Liver (tissue), 9 donors: ENCODE data around the gene FNDC1. TPM values are rescaled to one million over a fixed set of nuclear protein-coding genes. Genes with fewer than 3 reads are reported as not detected.
A peak's percentile ranks its signal among the peaks of the same experiment; 100 is the strongest.

Experiments
- DNase-seq: peaks from one replicate; pipeline ENCODE4 v3.0.0-alpha.2; 2017; ENCODE audit warnings: low spot score
- H3K27ac ChIP-seq, 2 donors: one replicate each; pipeline ENCODE4 v1.7.0; 2013; ENCODE audit warnings: inconsistent platforms in 2 of 2, low read length in 2 of 2, control low read depth in 1 of 2, low read depth in 1 of 2, mild to moderate bottlenecking in 1 of 2
- H3K27me3 ChIP-seq, 4 donors: one replicate each; pipeline versions ENCODE4 v1.6.1 to v1.7.0; 2013; ENCODE audit warnings: low read length in 3 of 4, inconsistent platforms in 1 of 4, mild to moderate bottlenecking in 1 of 4, moderate library complexity in 1 of 4; ENCODE audit not compliant: control insufficient read depth in 4 of 4, insufficient read depth in 4 of 4
- H3K36me3 ChIP-seq, 4 donors: one replicate each; pipeline versions ENCODE4 v1.6.1 to v1.7.0; 2013; ENCODE audit warnings: low read length in 3 of 4, mild to moderate bottlenecking in 3 of 4, low read depth in 1 of 4, moderate library complexity in 1 of 4; ENCODE audit not compliant: control insufficient read depth in 4 of 4, insufficient read depth in 3 of 4
- H3K4me1 ChIP-seq, 4 donors: one replicate each; pipeline versions ENCODE4 v1.6.1 to v1.7.0; 2013; ENCODE audit warnings: low read length in 3 of 4, mild to moderate bottlenecking in 3 of 4, moderate library complexity in 1 of 4; ENCODE audit not compliant: control insufficient read depth in 4 of 4, insufficient read depth in 4 of 4
- H3K4me3 ChIP-seq, 3 donors: one replicate each; pipeline versions ENCODE4 v1.6.1 to v1.7.0; 2013; ENCODE audit warnings: low read length in 3 of 3, control low read depth in 1 of 3, low read depth in 1 of 3, mild to moderate bottlenecking in 1 of 3
- H3K9ac ChIP-seq, 2 donors: one replicate each; pipeline ENCODE4 v1.7.0; 2013; ENCODE audit warnings: low read length in 2 of 2, mild to moderate bottlenecking in 2 of 2, moderate library complexity in 2 of 2, control low read depth in 1 of 2, low read depth in 1 of 2
- H3K9me3 ChIP-seq, 4 donors: one replicate each; pipeline versions ENCODE4 v1.6.1 to v1.7.0; 2013; ENCODE audit warnings: low read length in 3 of 4; ENCODE audit not compliant: control insufficient read depth in 4 of 4
- FOXA1 ChIP-seq: IDR thresholded peaks from 2 replicates; pipeline ENCODE4 v1.6.1; 2016; ENCODE audit warnings: antibody characterized with exemption
- FOXA2 ChIP-seq: IDR thresholded peaks from 2 replicates; pipeline ENCODE4 v1.6.1; 2016; ENCODE audit warnings: antibody characterized with exemption
- HNF4A ChIP-seq, 2 donors: conservative IDR thresholded peaks; 2 replicates each; pipeline ENCODE4 v1.6.1; 2016; ENCODE audit warnings: antibody characterized with exemption in 2 of 2, mild to moderate bottlenecking in 2 of 2
- NR2F2 ChIP-seq: IDR thresholded peaks from 2 replicates; pipeline ENCODE4 v1.6.1; 2016; ENCODE audit warnings: antibody characterized with exemption
- RAD21 ChIP-seq, 2 donors: IDR thresholded peaks; 2 replicates each; pipeline ENCODE4 v1.6.1; 2016; ENCODE audit warnings: antibody characterized with exemption in 2 of 2, mild to moderate bottlenecking in 2 of 2
- RXRA ChIP-seq, 2 donors: IDR thresholded peaks; 2 replicates each; pipeline ENCODE4 v1.6.1; 2017 to 2018; ENCODE audit warnings: antibody characterized with exemption in 2 of 2, mild to moderate bottlenecking in 1 of 2
- TAF1 ChIP-seq: conservative IDR thresholded peaks from 2 replicates; pipeline ENCODE4 v1.6.1; 2016; ENCODE audit warnings: antibody characterized with exemption, mild to moderate bottlenecking
- WGBS: extraction: QIAGEN DNeasy Blood & Tissue Kit; methylation state at CpG from one replicate; pipeline ENCODE4 v1.1.7; 2013; 5-methylcytosine and 5-hydroxymethylcytosine counted together
- polyA plus RNA-seq, 2 donors: library from polyadenylated mRNA; stranded (reverse) in 1 of 2; unstranded in 1 of 2; fragments of 200-250 nt in 1 of 2; fragments of >200 nt in 1 of 2; fragmentation: Nextera tagmentation in 1 of 2; extraction: Ambion mirVana in 1 of 2; gene quantifications; one replicate each; pipeline versions ENCODE4 v1.2.1 to v1.2.3, GENCODE V29; 2013 to 2015
- total RNA-seq, 2 donors: library from RNA; depleted of rRNA; stranded (reverse); fragments of >200 nt; gene quantifications; one replicate each; pipeline ENCODE4 v1.2.3, GENCODE V29; 2014
- TF ChIP-seq, protein P1 (sequence below): fragments of 150-350 bp; IDR thresholded peaks from 2 replicates; pipeline ENCODE4 v1.5.1; 2017; ENCODE audit warnings: improper control_type of control experiment, low read depth, low read length; ENCODE audit not compliant: missing input control
- TF ChIP-seq, protein P2 (sequence below): IDR thresholded peaks from 2 replicates; pipeline ENCODE4 v1.6.1; 2016; ENCODE audit warnings: antibody characterized with exemption
- TF ChIP-seq, protein P3 (sequence below): IDR thresholded peaks from 2 replicates; pipeline ENCODE4 v1.6.1; 2016; ENCODE audit warnings: antibody characterized with exemption, mild to moderate bottlenecking
- TF ChIP-seq, protein P4 (sequence below): IDR thresholded peaks from 2 replicates; pipeline ENCODE4 v1.6.1; 2016; ENCODE audit warnings: antibody characterized with exemption
- donor health status: healthy.
- donor health status: healthy.
- donor health status: healthy.
- donor health status: healthy.
- donor health status: healthy.

Gene FNDC1
- total RNA-seq: under 1 TPM; 0.17 to 0.47 TPM
- polyA plus RNA-seq: under 1 TPM in 1 of 2 donors, not detected in 1; 0.10 TPM

DNA sequence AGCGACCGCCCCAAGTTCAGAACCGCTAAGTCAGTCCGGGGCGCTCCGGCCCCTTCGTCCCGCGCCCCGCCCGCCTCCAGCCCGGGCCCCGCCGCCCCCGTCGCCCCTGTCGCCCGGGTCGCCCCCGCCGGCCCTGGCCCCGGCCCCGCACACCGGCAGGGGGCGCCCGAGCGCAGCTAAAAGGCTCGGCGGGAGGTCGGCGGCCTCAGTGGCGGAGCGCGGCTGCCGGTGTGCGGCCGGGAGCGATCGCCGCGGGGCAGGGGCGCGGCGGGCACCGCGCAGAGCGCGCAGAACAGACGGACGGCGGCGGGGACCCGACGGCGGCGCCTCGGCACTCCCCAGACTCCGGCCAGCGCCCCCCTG lies at the start of gene FNDC1:
TSS of gene FNDC1 (plus strand) at position 208 of the 363 bp plus-strand sequence. CDS start 197 bp downstream, outside the sequence.
- peak; percentile 43 for DNase-seq

DNA sequence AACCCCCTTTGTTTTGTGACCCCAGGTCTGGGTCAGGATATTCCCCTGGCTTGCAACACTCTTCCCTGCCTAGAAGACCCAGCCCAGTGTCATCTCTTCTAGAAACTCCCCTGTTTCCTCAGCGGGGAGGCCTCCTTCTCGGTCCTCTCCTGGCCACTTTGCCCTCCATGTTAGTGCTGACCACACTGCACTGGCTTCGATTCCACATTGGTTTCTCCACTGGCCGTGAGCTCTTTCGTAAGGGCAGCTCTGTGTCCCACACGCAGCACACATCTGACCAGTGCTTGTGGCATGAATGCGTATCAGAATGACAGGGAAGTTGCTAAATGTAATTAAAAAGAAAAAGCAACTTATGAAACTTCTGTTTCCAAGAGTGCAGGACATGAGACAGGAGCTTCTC lies 49.4 kb upstream of the FNDC1 start:
- no peaks in the 10 kb centered on the region for H3K36me3 ChIP-seq

More for the DNA sequence above, at the start of gene FNDC1:
- WGBS: 2% methylated on average over 57 of the region's 59 CpGs
- TF ChIP-seq, protein P1, sequence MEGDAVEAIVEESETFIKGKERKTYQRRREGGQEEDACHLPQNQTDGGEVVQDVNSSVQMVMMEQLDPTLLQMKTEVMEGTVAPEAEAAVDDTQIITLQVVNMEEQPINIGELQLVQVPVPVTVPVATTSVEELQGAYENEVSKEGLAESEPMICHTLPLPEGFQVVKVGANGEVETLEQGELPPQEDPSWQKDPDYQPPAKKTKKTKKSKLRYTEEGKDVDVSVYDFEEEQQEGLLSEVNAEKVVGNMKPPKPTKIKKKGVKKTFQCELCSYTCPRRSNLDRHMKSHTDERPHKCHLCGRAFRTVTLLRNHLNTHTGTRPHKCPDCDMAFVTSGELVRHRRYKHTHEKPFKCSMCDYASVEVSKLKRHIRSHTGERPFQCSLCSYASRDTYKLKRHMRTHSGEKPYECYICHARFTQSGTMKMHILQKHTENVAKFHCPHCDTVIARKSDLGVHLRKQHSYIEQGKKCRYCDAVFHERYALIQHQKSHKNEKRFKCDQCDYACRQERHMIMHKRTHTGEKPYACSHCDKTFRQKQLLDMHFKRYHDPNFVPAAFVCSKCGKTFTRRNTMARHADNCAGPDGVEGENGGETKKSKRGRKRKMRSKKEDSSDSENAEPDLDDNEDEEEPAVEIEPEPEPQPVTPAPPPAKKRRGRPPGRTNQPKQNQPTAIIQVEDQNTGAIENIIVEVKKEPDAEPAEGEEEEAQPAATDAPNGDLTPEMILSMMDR: peak; percentile 24
- TF ChIP-seq, protein P2, sequence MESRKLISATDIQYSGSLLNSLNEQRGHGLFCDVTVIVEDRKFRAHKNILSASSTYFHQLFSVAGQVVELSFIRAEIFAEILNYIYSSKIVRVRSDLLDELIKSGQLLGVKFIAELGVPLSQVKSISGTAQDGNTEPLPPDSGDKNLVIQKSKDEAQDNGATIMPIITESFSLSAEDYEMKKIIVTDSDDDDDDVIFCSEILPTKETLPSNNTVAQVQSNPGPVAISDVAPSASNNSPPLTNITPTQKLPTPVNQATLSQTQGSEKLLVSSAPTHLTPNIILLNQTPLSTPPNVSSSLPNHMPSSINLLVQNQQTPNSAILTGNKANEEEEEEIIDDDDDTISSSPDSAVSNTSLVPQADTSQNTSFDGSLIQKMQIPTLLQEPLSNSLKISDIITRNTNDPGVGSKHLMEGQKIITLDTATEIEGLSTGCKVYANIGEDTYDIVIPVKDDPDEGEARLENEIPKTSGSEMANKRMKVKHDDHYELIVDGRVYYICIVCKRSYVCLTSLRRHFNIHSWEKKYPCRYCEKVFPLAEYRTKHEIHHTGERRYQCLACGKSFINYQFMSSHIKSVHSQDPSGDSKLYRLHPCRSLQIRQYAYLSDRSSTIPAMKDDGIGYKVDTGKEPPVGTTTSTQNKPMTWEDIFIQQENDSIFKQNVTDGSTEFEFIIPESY: no peak
- peaks cover 5 to 21% (median 10%) of the 10 kb centered on the region in 4 donors for H3K4me1 ChIP-seq
- no peaks in the 10 kb centered on the region for H3K36me3 ChIP-seq
- H3K27me3 ChIP-seq: peaks cover 3 to 23% (median 14%) of the 10 kb centered on the region in 4 donors
- H3K27ac ChIP-seq: no peak within 1 kb of the TSS
- peak within 1 kb of the TSS in 1 of 3 donors; percentile 43 for H3K4me3 ChIP-seq
- no peak within 1 kb of the TSS for H3K9ac ChIP-seq
- no peaks in the 10 kb centered on the region for H3K9me3 ChIP-seq

More for the DNA sequence above, 49.4 kb upstream of the FNDC1 start:
- WGBS: 84% methylated on average over 7 of the region's 7 CpGs
- H3K4me1 ChIP-seq: no peaks in the 10 kb centered on the region
- H3K4me3 ChIP-seq: no peak overlapping the region
- TF ChIP-seq NR2F2: no peak
- TF ChIP-seq RXRA (IDR thresholded peaks at IDR 0.05): no peak
- TF ChIP-seq FOXA2: no peak
- TF ChIP-seq, protein P2: no peak
- no peak for TF ChIP-seq RAD21 (IDR thresholded peaks at IDR 0.05)
- TF ChIP-seq, protein P3, sequence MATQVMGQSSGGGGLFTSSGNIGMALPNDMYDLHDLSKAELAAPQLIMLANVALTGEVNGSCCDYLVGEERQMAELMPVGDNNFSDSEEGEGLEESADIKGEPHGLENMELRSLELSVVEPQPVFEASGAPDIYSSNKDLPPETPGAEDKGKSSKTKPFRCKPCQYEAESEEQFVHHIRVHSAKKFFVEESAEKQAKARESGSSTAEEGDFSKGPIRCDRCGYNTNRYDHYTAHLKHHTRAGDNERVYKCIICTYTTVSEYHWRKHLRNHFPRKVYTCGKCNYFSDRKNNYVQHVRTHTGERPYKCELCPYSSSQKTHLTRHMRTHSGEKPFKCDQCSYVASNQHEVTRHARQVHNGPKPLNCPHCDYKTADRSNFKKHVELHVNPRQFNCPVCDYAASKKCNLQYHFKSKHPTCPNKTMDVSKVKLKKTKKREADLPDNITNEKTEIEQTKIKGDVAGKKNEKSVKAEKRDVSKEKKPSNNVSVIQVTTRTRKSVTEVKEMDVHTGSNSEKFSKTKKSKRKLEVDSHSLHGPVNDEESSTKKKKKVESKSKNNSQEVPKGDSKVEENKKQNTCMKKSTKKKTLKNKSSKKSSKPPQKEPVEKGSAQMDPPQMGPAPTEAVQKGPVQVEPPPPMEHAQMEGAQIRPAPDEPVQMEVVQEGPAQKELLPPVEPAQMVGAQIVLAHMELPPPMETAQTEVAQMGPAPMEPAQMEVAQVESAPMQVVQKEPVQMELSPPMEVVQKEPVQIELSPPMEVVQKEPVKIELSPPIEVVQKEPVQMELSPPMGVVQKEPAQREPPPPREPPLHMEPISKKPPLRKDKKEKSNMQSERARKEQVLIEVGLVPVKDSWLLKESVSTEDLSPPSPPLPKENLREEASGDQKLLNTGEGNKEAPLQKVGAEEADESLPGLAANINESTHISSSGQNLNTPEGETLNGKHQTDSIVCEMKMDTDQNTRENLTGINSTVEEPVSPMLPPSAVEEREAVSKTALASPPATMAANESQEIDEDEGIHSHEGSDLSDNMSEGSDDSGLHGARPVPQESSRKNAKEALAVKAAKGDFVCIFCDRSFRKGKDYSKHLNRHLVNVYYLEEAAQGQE: no peak
- no peak for TF ChIP-seq TAF1
- no peak for TF ChIP-seq HNF4A (conservative IDR thresholded peaks at IDR 0.05)
- TF ChIP-seq FOXA1: no peak
- TF ChIP-seq, protein P4, sequence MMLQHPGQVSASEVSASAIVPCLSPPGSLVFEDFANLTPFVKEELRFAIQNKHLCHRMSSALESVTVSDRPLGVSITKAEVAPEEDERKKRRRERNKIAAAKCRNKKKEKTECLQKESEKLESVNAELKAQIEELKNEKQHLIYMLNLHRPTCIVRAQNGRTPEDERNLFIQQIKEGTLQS: no peak
- H3K9ac ChIP-seq: no peak overlapping the region
- H3K27me3 ChIP-seq: no peaks in the 10 kb centered on the region
- peak overlapping the region in 1 of 2 donors; percentile 21 for H3K27ac ChIP-seq
- DNase-seq: no peak
- no peaks in the 10 kb centered on the region for H3K9me3 ChIP-seq
